LNCaP clone FGC (cell line): ENCODE results near the gene KRT6C.
A peak's percentile ranks its signal among the peaks of the same experiment; 100 is the strongest.

Experiments
- DNase-seq: peaks from one replicate; pipeline ENCODE4 v3.0.0-alpha.2; 2011; ENCODE audit warnings: low read depth
- H3K4me3 ChIP-seq: 2 replicates; pipeline ENCODE4 v1.5.1; 2011; ENCODE audit warnings: mild to moderate bottlenecking, low read depth, low read length, control low read depth
- CTCF ChIP-seq: IDR thresholded peaks from 2 replicates; pipeline ENCODE4 v1.5.1; 2012; ENCODE audit warnings: mild to moderate bottlenecking; ENCODE audit not compliant: control insufficient read depth, insufficient read depth; ENCODE audit errors: extremely low read depth

Gene KRT6C

GRCh38 chr12:52443966-52444365 is 29.6 kb downstream of the KRT6C start:
- DNase-seq, result no peak
- TF ChIP-seq CTCF, result no peak
- H3K4me3 ChIP-seq, result no peak overlapping the region

- DNase-seq, result no peak
- H3K4me3 ChIP-seq, result no peak overlapping the region
- peak; percentile 11; the same call in 1 of the 2 replicates for TF ChIP-seq CTCF
These were observed 31.0 kb downstream of the KRT6C start for GRCh38 chr12:52442600-52443061.

GRCh38 chr12:52441320-52441911 is 32.2 kb downstream of the KRT6C start:
- no peak overlapping the region for H3K4me3 ChIP-seq
- TF ChIP-seq CTCF, result no peak
- DNase-seq, result no peak

GRCh38 chr12:52440821-52441319 is 32.7 kb downstream of the KRT6C start:
- no peak overlapping the region for H3K4me3 ChIP-seq
- no peak for DNase-seq
- TF ChIP-seq CTCF, result no peak

- no peak for DNase-seq
- no peak overlapping the region for H3K4me3 ChIP-seq
- TF ChIP-seq CTCF, result no peak
These were observed 33.8 kb downstream of the KRT6C start for GRCh38 chr12:52439845-52440244.

GRCh38 chr12:52439420-52439819 is 34.2 kb downstream of the KRT6C start:
- DNase-seq, result no peak
- no peak overlapping the region for H3K4me3 ChIP-seq
- TF ChIP-seq CTCF, result no peak
